CD4-positive, alpha-beta T cell treated with Interleukin-6 for 4 hours (primary cell): ENCODE measurements around the gene BTF3L4.
A peak's percentile ranks its signal among the peaks of the same experiment; 100 is the strongest.

Experiments
- DNase-seq: peaks from one replicate; pipeline ENCODE4 v3.0.0-alpha.2; 2020; ENCODE audit warnings: mixed read lengths

Gene BTF3L4

DNA sequence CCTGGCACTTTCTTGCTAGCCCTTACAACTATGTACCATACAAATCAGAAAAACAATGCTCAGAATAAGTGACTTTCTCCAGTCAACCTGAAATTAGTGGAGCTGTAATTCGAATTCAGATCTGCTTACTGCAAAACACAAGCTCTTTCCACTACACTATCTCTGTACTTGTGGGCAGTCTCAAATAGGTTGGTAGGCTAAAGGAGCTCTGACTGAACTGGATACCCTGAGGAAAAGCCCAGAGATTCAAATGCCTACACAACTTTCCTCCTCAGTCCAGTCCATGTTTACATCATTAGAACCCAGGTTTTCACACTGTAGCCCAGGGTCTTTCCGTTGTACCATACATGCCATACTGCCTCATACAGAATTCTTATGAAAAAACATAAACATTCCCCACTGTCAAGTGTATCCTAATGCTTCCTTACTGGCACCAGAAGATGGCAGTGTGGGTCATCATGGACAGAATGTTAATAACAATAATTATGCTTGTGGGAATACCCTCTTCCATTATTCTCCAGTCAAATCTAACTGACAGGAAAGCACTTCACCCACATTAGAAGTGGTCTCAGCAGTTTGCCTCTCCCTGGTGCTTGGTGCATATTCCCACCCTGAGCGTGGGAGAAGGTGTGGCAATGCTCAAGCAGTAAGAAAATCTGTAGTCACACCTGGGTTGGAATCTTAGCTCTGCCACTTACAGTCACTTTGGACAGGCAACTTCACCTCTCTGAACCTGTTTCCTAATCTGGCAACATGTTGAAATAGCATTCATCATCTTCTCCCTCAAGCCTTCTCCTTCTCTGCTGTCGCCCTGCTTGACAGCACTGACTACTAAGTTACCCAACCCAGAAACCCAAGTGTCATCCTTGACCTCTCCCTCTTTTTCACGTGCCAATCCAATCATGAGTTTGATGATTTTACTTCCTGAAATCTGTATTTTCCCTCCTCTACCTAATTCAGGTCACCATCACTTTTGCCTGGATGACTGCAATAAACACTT is 71.4 kb downstream of the BTF3L4 start:
- DNase-seq = peak; percentile 52

DNA sequence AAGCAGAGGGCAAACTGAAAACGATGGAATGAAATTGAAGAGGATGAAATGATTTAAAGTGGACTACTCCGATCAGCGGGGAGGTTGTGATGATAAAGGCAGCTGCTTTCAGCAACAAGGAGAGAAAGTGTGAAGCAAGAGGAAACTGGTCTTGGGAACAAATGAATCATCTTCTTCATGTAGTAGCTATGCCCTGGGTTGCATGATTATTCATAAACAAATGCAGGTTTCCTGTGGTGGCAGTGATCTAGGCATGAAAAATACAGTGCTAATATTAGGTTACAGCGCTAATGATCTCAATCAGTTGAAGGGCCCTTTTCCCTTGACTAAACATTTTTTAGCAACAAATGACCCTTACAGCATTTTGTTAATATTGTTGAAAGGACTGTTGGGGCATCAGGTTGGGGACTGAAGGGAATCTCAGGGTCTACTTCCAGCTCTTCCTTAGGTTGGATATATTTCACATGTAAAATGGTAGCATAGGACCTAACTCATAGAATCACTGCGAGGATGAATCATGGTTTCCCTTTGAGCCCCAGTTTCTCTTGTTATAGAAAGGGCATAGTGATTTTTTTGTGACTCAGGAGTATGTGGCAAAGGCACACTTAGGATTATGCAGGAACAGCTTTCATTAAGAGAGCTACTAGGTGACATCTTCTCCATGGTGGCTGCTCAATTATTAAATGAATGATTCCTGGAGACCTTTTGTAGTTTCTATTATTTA is 83.9 kb downstream of the BTF3L4 start:
- peak; percentile 26 for DNase-seq
